Stimulated activated CD4-positive, alpha-beta T cell treated with anti-CD3 and anti-CD28 coated beads, TNF-alpha, amount 100 ng/mL, for 4 hours (primary cell): ENCODE data around the gene SLC2A14.
A peak's percentile ranks its signal among the peaks of the same experiment; 100 is the strongest.
"Not testable (repeated sequence)": the region's sequence is repeated elsewhere in the genome, so short reads cannot be mapped to it uniquely, and the experiment has no call there.

Experiments used
- DNase-seq, 3 experiments: peaks; one replicate each; pipeline ENCODE4 v3.0.0-alpha.2; 2020; ENCODE audit warnings: low read depth in 3 of 3

SLC2A14 gene

GRCh38 chr12:7872566-7873319, at the start of gene SLC2A14:
Gene SLC2A14, minus strand, starts transcription at chr12:7872915. Its CDS starts 3,035 bp downstream, at chr12:7869880.
- DNase-seq: no peak

- DNase-seq: not testable (repeated sequence)
These were observed 48.5 kb upstream of the SLC2A14 start for GRCh38 chr12:7921181-7921580.

GRCh38 chr12:7918268-7918590, 45.5 kb upstream of the SLC2A14 start:
- not testable (repeated sequence) for DNase-seq

GRCh38 chr12:7917392-7918267, 44.9 kb upstream of the SLC2A14 start:
- no peak for DNase-seq

GRCh38 chr12:7916936-7917335, 44.2 kb upstream of the SLC2A14 start:
- DNase-seq: no peak

- DNase-seq: no peak
These were observed 43.1 kb upstream of the SLC2A14 start for GRCh38 chr12:7915661-7916403.

GRCh38 chr12:7910106-7910505, 37.4 kb upstream of the SLC2A14 start:
- not testable (repeated sequence) for DNase-seq

- DNase-seq: peak in 1 of 3 experiments; percentile 10
These were observed 34.3 kb upstream of the SLC2A14 start for GRCh38 chr12:7907009-7907408.

GRCh38 chr12:7906303-7906702, 33.6 kb upstream of the SLC2A14 start:
- not testable (repeated sequence) for DNase-seq

GRCh38 chr12:7905600-7906125, 32.9 kb upstream of the SLC2A14 start:
- DNase-seq: not testable (repeated sequence)

- DNase-seq: no peak
These were observed 32.4 kb upstream of the SLC2A14 start for GRCh38 chr12:7905071-7905470.

GRCh38 chr12:7902416-7902815, 29.7 kb upstream of the SLC2A14 start:
- DNase-seq: not testable (repeated sequence)

- DNase-seq: no peak
These were observed 27.0 kb upstream of the SLC2A14 start for GRCh38 chr12:7899755-7900154.

- not testable (repeated sequence) for DNase-seq
These were observed 24.0 kb upstream of the SLC2A14 start for GRCh38 chr12:7896726-7897125.

- no peak for DNase-seq
These were observed 19.7 kb upstream of the SLC2A14 start for GRCh38 chr12:7892186-7892980.

- DNase-seq: no peak
These were observed 12.0 kb upstream of the SLC2A14 start for GRCh38 chr12:7884689-7885088.

GRCh38 chr12:7881736-7882120, 9.0 kb upstream of the SLC2A14 start:
- not testable (repeated sequence) for DNase-seq

GRCh38 chr12:7880952-7881735, 8.4 kb upstream of the SLC2A14 start:
- DNase-seq: not testable (repeated sequence)

GRCh38 chr12:7879246-7879645, 6.5 kb upstream of the SLC2A14 start:
- DNase-seq: no peak

- no peak for DNase-seq
These were observed 4.7 kb upstream of the SLC2A14 start for GRCh38 chr12:7877420-7877819.
